NB4 (cell line): ENCODE data around the gene ABCA2.

Experiments
- DNase-seq: peaks from one replicate; pipeline ENCODE4 v3.0.0; 2010; ENCODE audit warnings: low read depth
- H3K4me3 ChIP-seq: one replicate; pipeline ENCODE4 v1.5.1; 2011; ENCODE audit warnings: mild to moderate bottlenecking, low read depth, low read length, moderate library complexity
- CTCF ChIP-seq: IDR thresholded peaks from one replicate; pipeline ENCODE4 v1.5.1; 2012; ENCODE audit warnings: low read depth, low read length
- MAX ChIP-seq: IDR thresholded peaks from 2 replicates; pipeline ENCODE4 v1.6.1; 2011; ENCODE audit warnings: low read depth, low read length
- MYC ChIP-seq: IDR thresholded peaks from 2 replicates; pipeline ENCODE4 v1.6.1; 2011; ENCODE audit warnings: low read depth, low read length
- POLR2A ChIP-seq: IDR thresholded peaks from 2 replicates; pipeline ENCODE4 v1.6.1; 2011; ENCODE audit warnings: mild to moderate bottlenecking; ENCODE audit not compliant: insufficient read length; ENCODE audit errors: extremely low read depth

ABCA2 gene

GRCh38 chr9:137073992-137074399 is 46.0 kb upstream of the ABCA2 start:
- TF ChIP-seq CTCF (no peak), MYC (no peak), MAX (no peak), POLR2A (no peak)
- H3K4me3 ChIP-seq, result no peak overlapping the region
- no peak for DNase-seq

- TF ChIP-seq CTCF, result no peak
- TF ChIP-seq MYC, result no peak
- TF ChIP-seq POLR2A, result no peak
- no peak for TF ChIP-seq MAX
- peak overlapping the region; percentile 51 for H3K4me3 ChIP-seq
- DNase-seq, result no peak
Observed at GRCh38 chr9:137071282-137071681, 43.2 kb upstream of the ABCA2 start.

- peak overlapping the region; percentile 51 for H3K4me3 ChIP-seq
- no peak for TF ChIP-seq MAX
- no peak for TF ChIP-seq POLR2A
- TF ChIP-seq MYC, result no peak
- TF ChIP-seq CTCF, result no peak
- DNase-seq, result peak; percentile 88
Observed at GRCh38 chr9:137070906-137071275, 42.9 kb upstream of the ABCA2 start.

- DNase-seq, result peak; percentile 95
- TF ChIP-seq MAX (peak; percentile 47), POLR2A (peak; percentile 91), MYC (no peak; the same call in 1 of the 2 replicates), CTCF (no peak)
- peak within 1 kb of the TSS; percentile 72 for H3K4me3 ChIP-seq
Observed at GRCh38 chr9:137070201-137070905, 42.3 kb upstream of the ABCA2 start, which contains the start of gene SAPCD2. Gene SAPCD2, minus strand, starts transcription at chr9:137070557. Its CDS starts 97 bp downstream, at chr9:137070460.

GRCh38 chr9:137069508-137070091 is 41.6 kb upstream of the ABCA2 start:
- TF ChIP-seq MAX (no peak), MYC (no peak), POLR2A (no peak), CTCF (no peak)
- DNase-seq, result peak; percentile 39

More at GRCh38 chr9:137069508-137070091, 41.6 kb upstream of the ABCA2 start:
- H3K4me3 ChIP-seq, result peak overlapping the region; percentile 72
